ENCODE data around the gene SND1.
A peak's percentile ranks its signal among the peaks of the same experiment; 100 is the strongest.

SND1 gene

DNA sequence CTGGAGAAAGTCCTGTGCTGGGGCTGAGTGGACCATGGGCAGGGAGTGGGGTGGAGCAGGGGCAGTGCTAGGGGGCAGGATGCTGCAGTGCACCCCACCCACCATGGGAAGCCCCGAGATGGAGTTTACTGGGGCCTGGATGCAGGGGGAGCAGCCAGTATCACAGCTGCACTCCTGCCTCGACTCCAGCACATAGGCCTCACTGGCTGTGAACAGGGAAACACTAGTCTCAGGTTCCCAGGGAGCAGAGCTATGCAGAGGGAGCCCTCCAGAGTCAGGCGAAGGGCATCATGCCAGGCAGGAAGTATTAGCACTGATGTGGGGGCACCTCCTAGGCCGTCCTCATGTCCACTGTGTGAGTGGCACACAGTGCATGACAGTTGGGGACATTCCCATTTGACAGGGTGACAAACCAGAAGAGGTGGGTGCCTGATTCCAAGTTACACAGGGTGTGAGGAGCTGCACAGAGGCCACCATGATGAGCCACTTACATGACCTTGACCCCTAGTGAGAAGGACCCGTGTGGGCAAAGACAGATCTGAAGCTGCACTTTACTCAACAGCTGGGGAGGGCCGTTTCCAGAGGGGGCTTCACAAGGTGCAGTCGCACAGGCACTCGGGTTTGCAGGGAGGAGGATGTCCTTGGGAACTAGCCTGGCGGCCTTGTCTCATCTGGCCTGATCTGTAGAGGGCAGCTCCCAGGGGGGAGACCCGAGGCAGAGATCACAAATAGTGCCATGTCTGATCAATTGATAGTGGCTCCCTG, 449.1 kb downstream of the SND1 start (continued):
- TF ChIP-seq, protein P1, sequence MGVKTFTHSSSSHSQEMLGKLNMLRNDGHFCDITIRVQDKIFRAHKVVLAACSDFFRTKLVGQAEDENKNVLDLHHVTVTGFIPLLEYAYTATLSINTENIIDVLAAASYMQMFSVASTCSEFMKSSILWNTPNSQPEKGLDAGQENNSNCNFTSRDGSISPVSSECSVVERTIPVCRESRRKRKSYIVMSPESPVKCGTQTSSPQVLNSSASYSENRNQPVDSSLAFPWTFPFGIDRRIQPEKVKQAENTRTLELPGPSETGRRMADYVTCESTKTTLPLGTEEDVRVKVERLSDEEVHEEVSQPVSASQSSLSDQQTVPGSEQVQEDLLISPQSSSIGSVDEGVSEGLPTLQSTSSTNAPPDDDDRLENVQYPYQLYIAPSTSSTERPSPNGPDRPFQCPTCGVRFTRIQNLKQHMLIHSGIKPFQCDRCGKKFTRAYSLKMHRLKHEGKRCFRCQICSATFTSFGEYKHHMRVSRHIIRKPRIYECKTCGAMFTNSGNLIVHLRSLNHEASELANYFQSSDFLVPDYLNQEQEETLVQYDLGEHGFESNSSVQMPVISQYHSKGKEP (tag by site-specific recombination; IDR thresholded peaks at IDR 0.05): no peak
- TF ChIP-seq, protein P2, sequence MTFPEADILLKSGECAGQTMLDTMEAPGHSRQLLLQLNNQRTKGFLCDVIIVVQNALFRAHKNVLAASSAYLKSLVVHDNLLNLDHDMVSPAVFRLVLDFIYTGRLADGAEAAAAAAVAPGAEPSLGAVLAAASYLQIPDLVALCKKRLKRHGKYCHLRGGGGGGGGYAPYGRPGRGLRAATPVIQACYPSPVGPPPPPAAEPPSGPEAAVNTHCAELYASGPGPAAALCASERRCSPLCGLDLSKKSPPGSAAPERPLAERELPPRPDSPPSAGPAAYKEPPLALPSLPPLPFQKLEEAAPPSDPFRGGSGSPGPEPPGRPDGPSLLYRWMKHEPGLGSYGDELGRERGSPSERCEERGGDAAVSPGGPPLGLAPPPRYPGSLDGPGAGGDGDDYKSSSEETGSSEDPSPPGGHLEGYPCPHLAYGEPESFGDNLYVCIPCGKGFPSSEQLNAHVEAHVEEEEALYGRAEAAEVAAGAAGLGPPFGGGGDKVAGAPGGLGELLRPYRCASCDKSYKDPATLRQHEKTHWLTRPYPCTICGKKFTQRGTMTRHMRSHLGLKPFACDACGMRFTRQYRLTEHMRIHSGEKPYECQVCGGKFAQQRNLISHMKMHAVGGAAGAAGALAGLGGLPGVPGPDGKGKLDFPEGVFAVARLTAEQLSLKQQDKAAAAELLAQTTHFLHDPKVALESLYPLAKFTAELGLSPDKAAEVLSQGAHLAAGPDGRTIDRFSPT (tag by site-specific recombination; IDR thresholded peaks at IDR 0.05): no peak
- TF ChIP-seq ZNF571 (tag by site-specific recombination; IDR thresholded peaks at IDR 0.05) (no peak), YY1 (tag by site-specific recombination; IDR thresholded peaks at IDR 0.05) (no peak), FEZF1 (tag by site-specific recombination; IDR thresholded peaks at IDR 0.05) (no peak)

DNA sequence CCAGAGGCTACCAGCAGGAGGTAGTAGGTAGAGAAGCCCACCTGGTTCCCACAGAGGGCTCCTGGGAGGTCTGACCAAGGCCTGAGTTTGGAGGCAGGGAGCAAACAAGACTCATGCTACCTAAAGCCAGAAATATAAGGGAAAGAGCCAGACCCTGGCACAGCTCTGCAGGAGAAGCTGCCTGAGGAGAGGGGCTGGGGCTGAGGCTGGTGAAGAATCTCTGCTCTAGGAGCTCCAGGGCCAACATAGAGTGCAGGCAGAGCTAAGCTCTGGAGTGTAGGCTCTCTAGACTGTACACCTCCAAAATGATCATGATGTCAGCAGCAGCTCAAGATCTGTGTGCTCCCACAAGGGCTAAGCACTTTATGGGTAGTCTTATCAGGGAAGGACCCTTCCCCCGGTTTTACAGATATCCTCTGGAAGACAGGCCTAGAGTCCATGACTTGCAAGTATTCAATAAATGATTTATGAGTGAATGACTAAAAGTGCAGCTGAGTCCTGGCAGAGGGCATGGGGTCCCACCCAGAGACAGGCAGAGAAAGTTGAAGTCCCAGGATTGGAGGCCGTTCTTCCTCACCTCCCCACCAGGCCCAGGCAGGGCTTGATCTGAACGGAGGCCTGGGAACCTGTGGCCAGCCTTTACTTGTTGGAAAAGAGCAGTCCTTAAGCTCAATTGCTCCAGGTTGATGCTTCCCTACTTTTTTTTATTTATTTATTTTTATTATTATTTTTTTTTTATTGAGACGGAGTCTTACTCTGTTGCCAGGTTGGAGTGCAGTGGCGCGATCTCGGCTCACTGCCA, 450.7 kb downstream of the SND1 start:
- H3K9me3 ChIP-seq (ENCODE audit: control insufficient read depth, insufficient read depth, low read depth, low read length): no peaks in the 10 kb centered on the region
- no peak overlapping the region for H3K4me3 ChIP-seq (ENCODE audit: low read depth, low read length)
- H3K27ac ChIP-seq (ENCODE audit: extremely low read depth, low read depth, low read length): no peak overlapping the region
- POLR2A ChIA-PET: no interaction called here
- H3K36me3 ChIP-seq (ENCODE audit: control insufficient read depth in 2 of 2, insufficient read depth in 1 of 2, low read length in 2 of 2): no peaks in the 10 kb centered on the region
- CTCF ChIA-PET: interaction anchor here (2.2 kb wide), 1 partner anchor 107 kb away, joined by 9 read pairs; no protein-coding TSS in a partner anchor
- TF ChIP-seq, protein P3, sequence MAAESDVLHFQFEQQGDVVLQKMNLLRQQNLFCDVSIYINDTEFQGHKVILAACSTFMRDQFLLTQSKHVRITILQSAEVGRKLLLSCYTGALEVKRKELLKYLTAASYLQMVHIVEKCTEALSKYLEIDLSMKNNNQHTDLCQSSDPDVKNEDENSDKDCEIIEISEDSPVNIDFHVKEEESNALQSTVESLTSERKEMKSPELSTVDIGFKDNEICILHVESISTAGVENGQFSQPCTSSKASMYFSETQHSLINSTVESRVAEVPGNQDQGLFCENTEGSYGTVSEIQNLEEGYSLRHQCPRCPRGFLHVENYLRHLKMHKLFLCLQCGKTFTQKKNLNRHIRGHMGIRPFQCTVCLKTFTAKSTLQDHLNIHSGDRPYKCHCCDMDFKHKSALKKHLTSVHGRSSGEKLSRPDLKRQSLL (tag by site-specific recombination; IDR thresholded peaks at IDR 0.05): peak; percentile 79
- TF ChIP-seq KLF1 (tag by site-specific recombination; IDR thresholded peaks at IDR 0.05) (no peak), ZNF670 (tag by site-specific recombination; IDR thresholded peaks at IDR 0.05; ENCODE audit: low read depth) (no peak)
- no peaks in the 10 kb centered on the region for H3K4me1 ChIP-seq (ENCODE audit: control insufficient read depth, insufficient read depth, low read length)

DNA sequence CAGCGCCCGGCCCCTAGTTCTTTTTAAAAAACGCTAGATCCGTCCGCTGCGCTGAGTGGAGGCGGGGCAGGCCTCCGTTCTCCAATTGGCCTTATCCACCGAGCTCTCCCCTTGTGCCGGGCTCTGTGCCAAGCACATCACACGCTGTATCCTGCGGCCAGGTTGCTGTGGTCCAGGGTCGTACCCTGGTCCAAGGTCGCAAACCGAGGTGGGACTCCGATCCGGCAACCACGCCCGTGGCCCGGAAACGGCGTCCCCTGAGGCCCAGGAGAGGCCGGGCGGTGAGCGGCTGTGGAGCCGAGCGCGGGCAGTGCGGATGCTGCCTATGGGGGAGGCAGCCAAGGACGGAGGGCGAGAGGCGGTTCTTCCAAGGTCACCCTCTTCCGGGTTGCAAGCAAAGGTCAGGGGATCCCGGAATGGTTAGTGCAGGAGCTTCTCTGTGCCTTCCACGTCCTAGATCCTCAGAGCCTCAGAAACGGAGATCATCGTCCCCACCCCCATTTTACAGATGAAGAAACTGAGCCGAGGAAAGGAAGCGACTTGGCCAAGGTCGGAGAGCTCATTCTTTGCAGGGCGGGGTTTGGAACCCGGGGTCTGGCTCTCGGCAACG, 451.6 kb downstream of the SND1 start:
- no peaks in the 10 kb centered on the region for H3K9me3 ChIP-seq (ENCODE audit: control insufficient read depth, insufficient read depth, low read depth, low read length)
- no peaks in the 10 kb centered on the region for H3K36me3 ChIP-seq (ENCODE audit: control insufficient read depth in 2 of 2, insufficient read depth in 1 of 2, low read length in 2 of 2)
- H3K4me1 ChIP-seq (ENCODE audit: control insufficient read depth, insufficient read depth, low read length): no peaks in the 10 kb centered on the region
- POLR2A ChIA-PET: no interaction called here
- CTCF ChIA-PET: interaction anchor here (2.2 kb wide), 1 partner anchor 106 kb away, joined by 9 read pairs; no protein-coding TSS in a partner anchor
- no peak overlapping the region for H3K4me3 ChIP-seq (ENCODE audit: low read depth, low read length)
- no peak overlapping the region for H3K27ac ChIP-seq (ENCODE audit: extremely low read depth, low read depth, low read length)
- TF ChIP-seq ZNF202 (tag by site-specific recombination; IDR thresholded peaks at IDR 0.05; ENCODE audit: borderline replicate concordance) (no peak), ZNF341 (tag by site-specific recombination; IDR thresholded peaks at IDR 0.05; ENCODE audit: low read depth) (no peak)

DNA sequence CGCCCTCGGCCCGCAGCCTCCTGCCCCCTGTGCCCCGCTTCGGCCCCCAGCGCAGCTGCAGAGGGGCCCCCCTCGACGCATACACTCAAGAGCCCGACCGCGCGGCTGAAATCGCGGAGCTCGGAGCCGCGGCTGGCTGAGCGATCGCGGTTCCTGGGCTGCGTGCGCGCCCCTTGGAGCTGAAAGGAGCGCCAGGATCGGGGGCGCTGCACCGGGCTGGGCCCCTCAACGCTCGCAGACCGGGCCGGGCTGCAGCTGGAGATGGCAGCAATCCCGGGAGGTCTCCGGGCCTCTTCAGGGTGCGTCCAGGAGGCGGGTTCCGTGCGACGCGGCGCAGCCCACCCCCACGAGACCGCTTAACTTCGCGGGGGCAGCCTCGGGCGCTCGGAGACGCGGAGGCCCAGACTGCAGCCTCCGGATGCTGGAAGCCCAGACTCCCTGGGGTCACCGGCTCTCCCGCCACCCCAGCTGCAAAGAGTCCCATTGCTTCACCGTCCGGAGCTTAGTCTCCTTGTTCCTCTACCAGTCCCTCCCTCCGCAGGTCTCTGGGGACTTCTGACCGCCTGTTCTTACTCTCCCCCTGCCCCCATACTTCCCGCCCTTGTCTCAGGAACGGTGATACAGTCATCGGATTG, 452.2 kb downstream of the SND1 start:
- Histone ChIP-seq H3K36me3 (ENCODE audit: control insufficient read depth in 2 of 2, insufficient read depth in 1 of 2, low read length in 2 of 2) (no peaks in the 10 kb centered on the region), H3K9me3 (ENCODE audit: control insufficient read depth, insufficient read depth, low read depth, low read length) (no peaks in the 10 kb centered on the region), H3K4me3 (ENCODE audit: low read depth, low read length) (no peak overlapping the region), H3K27ac (ENCODE audit: extremely low read depth, low read depth, low read length) (no peak overlapping the region), H3K4me1 (ENCODE audit: control insufficient read depth, insufficient read depth, low read length) (no peaks in the 10 kb centered on the region)
- ChIA-PET POLR2A (no interaction called here), CTCF (interaction anchor here (2.2 kb wide), 1 partner anchor 106 kb away, joined by 9 read pairs; no protein-coding TSS in a partner anchor)
- TF ChIP-seq ZNF660 (tag by site-specific recombination; IDR thresholded peaks at IDR 0.05): no peak
- TF ChIP-seq ZBTB7A (tag by site-specific recombination; IDR thresholded peaks at IDR 0.05; ENCODE audit: low read depth): no peak
- TF ChIP-seq, protein P4, sequence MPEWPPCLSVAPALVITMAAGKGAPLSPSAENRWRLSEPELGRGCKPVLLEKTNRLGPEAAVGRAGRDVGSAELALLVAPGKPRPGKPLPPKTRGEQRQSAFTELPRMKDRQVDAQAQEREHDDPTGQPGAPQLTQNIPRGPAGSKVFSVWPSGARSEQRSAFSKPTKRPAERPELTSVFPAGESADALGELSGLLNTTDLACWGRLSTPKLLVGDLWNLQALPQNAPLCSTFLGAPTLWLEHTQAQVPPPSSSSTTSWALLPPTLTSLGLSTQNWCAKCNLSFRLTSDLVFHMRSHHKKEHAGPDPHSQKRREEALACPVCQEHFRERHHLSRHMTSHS (tag by site-specific recombination; IDR thresholded peaks at IDR 0.05): no peak
- TF ChIP-seq ZNF776 (tag by site-specific recombination; IDR thresholded peaks at IDR 0.05; ENCODE audit: borderline replicate concordance): no peak
- TF ChIP-seq KLF8 (tag by site-specific recombination; IDR thresholded peaks at IDR 0.05): no peak
- TF ChIP-seq, protein P5, sequence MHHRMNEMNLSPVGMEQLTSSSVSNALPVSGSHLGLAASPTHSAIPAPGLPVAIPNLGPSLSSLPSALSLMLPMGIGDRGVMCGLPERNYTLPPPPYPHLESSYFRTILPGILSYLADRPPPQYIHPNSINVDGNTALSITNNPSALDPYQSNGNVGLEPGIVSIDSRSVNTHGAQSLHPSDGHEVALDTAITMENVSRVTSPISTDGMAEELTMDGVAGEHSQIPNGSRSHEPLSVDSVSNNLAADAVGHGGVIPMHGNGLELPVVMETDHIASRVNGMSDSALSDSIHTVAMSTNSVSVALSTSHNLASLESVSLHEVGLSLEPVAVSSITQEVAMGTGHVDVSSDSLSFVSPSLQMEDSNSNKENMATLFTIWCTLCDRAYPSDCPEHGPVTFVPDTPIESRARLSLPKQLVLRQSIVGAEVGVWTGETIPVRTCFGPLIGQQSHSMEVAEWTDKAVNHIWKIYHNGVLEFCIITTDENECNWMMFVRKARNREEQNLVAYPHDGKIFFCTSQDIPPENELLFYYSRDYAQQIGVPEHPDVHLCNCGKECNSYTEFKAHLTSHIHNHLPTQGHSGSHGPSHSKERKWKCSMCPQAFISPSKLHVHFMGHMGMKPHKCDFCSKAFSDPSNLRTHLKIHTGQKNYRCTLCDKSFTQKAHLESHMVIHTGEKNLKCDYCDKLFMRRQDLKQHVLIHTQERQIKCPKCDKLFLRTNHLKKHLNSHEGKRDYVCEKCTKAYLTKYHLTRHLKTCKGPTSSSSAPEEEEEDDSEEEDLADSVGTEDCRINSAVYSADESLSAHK (tag by site-specific recombination; IDR thresholded peaks at IDR 0.05): no peak
